CD8-positive, alpha-beta memory T cell (primary cell): ENCODE results near the gene TSPAN11. TPM values are rescaled to one million over a fixed set of nuclear protein-coding genes. Genes with fewer than 3 reads are reported as not detected.

ENCODE experiments used
- CTCF ChIA-PET: fragments of 350-600 bp; sonication (Branson Sonifier 250); formaldehyde crosslinking; loops from one replicate; lab custom pipeline; 2021; ENCODE audit warnings: antibody characterized with exemption; lab: Charles Lee
- POLR2A ChIA-PET: fragments of 350-600 bp; sonication (Branson Sonifier 250); formaldehyde crosslinking; loops from one replicate; lab custom pipeline; 2021; ENCODE audit warnings: antibody characterized with exemption; lab: Charles Lee
- DNase-seq, 5 donors: peaks; one replicate each; pipeline versions ENCODE4 v3.0.0 to v3.0.0-alpha.2; 2020 to 2022; ENCODE audit warnings: mixed read lengths in 1 of 5
- H3K27ac ChIP-seq: one replicate; pipeline ENCODE4 v1.7.0; 2013; ENCODE audit warnings: low read depth, mild to moderate bottlenecking, low read length, moderate library complexity
- H3K27me3 ChIP-seq: 2 replicates; pipeline ENCODE4 v1.7.0; 2013; ENCODE audit warnings: low read length, mild to moderate bottlenecking; ENCODE audit not compliant: insufficient read depth, poor library complexity, severe bottlenecking
- H3K36me3 ChIP-seq: 2 replicates; pipeline ENCODE4 v1.7.0; 2013; ENCODE audit warnings: mild to moderate bottlenecking, low read length, moderate library complexity; ENCODE audit not compliant: insufficient read depth
- H3K4me1 ChIP-seq: 2 replicates; pipeline ENCODE4 v1.7.0; 2013; ENCODE audit warnings: mild to moderate bottlenecking, low read length, moderate library complexity; ENCODE audit not compliant: insufficient read depth
- H3K4me3 ChIP-seq: 2 replicates; pipeline ENCODE4 v1.7.0; 2013; ENCODE audit warnings: mild to moderate bottlenecking, low read length
- H3K9me3 ChIP-seq: 2 replicates; pipeline ENCODE4 v1.7.0; 2013; ENCODE audit warnings: mild to moderate bottlenecking, low read length
- H3K27ac Mint-ChIP-seq, 8 donors: one replicate each; pipeline ENCODE4 v1.8.0; 2020 to 2021; ENCODE audit warnings: mixed read lengths in 8 of 8, mild to moderate bottlenecking in 6 of 8, inconsistent platforms in 3 of 8, moderate library complexity in 3 of 8
- H3K27me3 Mint-ChIP-seq, 2 donors: one replicate each; pipeline ENCODE4 v1.8.0; 2020 to 2021; ENCODE audit warnings: mixed read lengths in 2 of 2, mild to moderate bottlenecking in 1 of 2, moderate library complexity in 1 of 2
- H3K36me3 Mint-ChIP-seq, 3 donors: one replicate each; pipeline ENCODE4 v1.8.0; 2020 to 2021; ENCODE audit warnings: mixed read lengths in 3 of 3, inconsistent platforms in 1 of 3, mild to moderate bottlenecking in 1 of 3
- H3K4me1 Mint-ChIP-seq, 3 donors: one replicate each; pipeline ENCODE4 v1.8.0; 2020 to 2021; ENCODE audit warnings: mixed read lengths in 3 of 3, inconsistent platforms in 1 of 3, mild to moderate bottlenecking in 1 of 3
- H3K4me3 Mint-ChIP-seq, 7 donors: one replicate each; pipeline ENCODE4 v1.8.0; 2020 to 2021; ENCODE audit warnings: mixed read lengths in 7 of 7, mild to moderate bottlenecking in 6 of 7, moderate library complexity in 4 of 7, inconsistent platforms in 2 of 7
- H3K9me3 Mint-ChIP-seq, 5 donors: one replicate each; pipeline ENCODE4 v1.8.0; 2020 to 2022; ENCODE audit warnings: mixed read lengths in 5 of 5, mild to moderate bottlenecking in 3 of 5, moderate library complexity in 2 of 5, inconsistent platforms in 1 of 5
- polyA plus RNA-seq: library from polyadenylated mRNA; unstranded; fragments of 300-500 nt; fragmentation: Illumina TruSeq; gene quantifications from one replicate; pipeline ENCODE4 v1.2.3, GENCODE V29; 2021
- total RNA-seq, 2 experiments: library from RNA; stranded (reverse); gene quantifications; one replicate each; pipeline ENCODE4 v1.2.3, GENCODE V29; 2021

Gene TSPAN11
- total and polyA plus RNA-seq, 3 experiments from 2014 or later, result not detected

DNA sequence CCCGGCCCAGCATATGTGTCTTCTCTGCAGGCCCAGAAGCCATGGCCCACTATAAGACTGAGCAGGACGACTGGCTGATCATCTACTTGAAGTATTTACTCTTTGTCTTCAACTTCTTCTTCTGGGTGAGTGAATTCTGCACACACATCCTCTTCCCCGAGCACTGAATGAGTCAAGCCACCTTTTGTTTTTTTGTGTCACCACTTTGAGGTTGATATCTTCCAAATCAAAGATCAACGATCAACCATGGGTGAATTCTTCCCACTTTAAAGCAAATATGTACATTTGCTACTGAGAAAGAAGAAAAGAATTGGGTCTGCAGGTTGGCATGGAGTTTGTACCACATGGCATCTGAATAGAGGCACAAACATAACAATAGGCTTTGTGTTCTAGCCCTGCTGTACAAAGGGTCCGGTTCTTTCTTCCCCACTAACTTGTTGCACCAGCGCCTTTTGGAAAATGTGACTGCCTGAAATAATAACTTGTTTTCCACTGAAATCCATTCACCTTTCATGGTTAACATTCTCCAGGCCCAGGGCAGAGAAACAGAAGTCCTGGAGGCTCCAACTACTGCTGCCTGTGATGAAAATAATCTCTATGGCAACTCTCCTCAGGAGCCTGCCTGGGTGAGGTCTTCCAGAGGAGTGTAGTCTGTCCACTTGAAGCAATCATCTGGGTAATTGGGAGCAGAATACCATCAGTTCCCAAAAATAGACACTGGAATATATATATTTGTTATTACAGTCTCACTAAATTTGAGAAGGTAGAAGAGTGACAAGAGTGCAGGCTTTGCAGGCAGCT lies 27.6 kb downstream of the TSPAN11 start:
- DNase-seq, result no peak
- POLR2A ChIA-PET, result interaction anchor here (1.1 kb wide), 1 partner anchor 78 kb away, joined by 3 read pairs; no protein-coding TSS in a partner anchor
- Mint-ChIP-seq H3K9me3 (no peaks in the 10 kb centered on the region), H3K4me1 (no peaks in the 10 kb centered on the region), H3K36me3 (no peaks in the 10 kb centered on the region), H3K27me3 (peaks cover 7 to 27% of the 10 kb centered on the region in 2 donors), H3K4me3 (no peak overlapping the region), H3K27ac (no peak overlapping the region)
- Histone ChIP-seq H3K4me3 (no peak overlapping the region), H3K4me1 (no peaks in the 10 kb centered on the region), H3K36me3 (no peaks in the 10 kb centered on the region), H3K27me3 (no peaks in the 10 kb centered on the region), H3K27ac (no peak overlapping the region), H3K9me3 (no peaks in the 10 kb centered on the region)
- CTCF ChIA-PET, result no interaction called here

DNA sequence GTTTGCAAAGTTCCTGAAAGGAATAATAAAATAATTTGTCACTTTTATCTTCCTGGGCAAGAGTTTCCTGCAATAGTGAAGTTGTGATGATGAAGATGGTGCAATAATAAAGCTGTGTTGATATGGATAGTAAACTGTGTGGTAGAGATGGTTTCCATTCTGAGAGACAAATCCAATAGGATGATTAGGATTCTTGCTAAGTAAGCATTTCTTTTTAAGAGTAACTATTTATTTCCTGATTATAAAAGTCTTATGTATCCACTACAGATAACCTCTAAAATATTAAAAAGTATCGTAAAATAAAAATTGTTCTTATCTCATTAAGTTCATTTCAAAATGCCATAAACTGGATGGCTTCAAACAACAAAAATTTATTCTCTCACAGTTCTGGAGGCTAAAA lies 28.7 kb downstream of the TSPAN11 start:
- Histone ChIP-seq H3K4me1 (no peaks in the 10 kb centered on the region), H3K9me3 (no peaks in the 10 kb centered on the region), H3K27ac (no peak overlapping the region), H3K27me3 (no peaks in the 10 kb centered on the region), H3K36me3 (no peaks in the 10 kb centered on the region), H3K4me3 (no peak overlapping the region)
- no peaks in the 10 kb centered on the region for H3K9me3 Mint-ChIP-seq
- no peak overlapping the region for H3K27ac Mint-ChIP-seq
- peaks cover 6 to 20% of the 10 kb centered on the region in 2 donors for H3K27me3 Mint-ChIP-seq
- no peaks in the 10 kb centered on the region for H3K4me1 Mint-ChIP-seq
- ChIA-PET CTCF (no interaction called here), POLR2A (interaction anchor here (1.1 kb wide), 1 partner anchor 77 kb away, joined by 3 read pairs; no protein-coding TSS in a partner anchor)
- H3K4me3 Mint-ChIP-seq, result no peak overlapping the region
- DNase-seq, result no peak
- H3K36me3 Mint-ChIP-seq, result no peaks in the 10 kb centered on the region

DNA sequence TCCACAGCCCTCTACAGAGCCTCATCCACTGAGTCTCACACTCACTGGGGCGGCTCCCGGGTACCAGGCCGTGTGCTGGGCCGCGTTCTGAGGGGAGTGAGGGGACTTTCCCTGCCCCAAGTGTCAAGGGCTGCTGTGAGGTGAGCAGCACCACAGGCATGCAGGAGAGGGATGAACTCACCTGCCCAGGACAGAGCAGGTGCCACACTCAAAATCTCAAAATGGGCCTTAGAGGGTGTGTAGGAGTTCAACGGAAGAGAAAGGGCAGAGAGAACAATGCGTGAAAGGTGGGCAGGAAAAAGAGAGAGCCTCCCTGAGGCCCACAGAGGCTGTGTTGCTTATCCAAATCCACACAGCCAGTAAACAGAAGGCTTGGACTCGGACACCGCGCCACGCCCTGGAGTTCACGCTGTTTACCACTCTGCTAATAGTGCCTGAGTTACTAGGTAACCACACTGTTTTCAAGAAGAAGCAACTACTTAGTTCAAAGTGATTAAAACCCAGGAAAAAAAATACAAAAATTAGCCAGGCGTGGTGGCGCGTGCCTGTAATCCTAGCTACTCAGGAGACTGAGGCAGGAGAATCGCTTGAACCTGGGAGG lies 32.7 kb downstream of the TSPAN11 start:
- peaks cover 12 to 15% of the 10 kb centered on the region in 2 donors for H3K27me3 Mint-ChIP-seq
- ChIA-PET POLR2A (no interaction called here), CTCF (no interaction called here)
- H3K9me3 Mint-ChIP-seq, result no peaks in the 10 kb centered on the region
- Histone ChIP-seq H3K4me1 (no peaks in the 10 kb centered on the region), H3K27ac (no peak overlapping the region), H3K4me3 (no peak overlapping the region), H3K36me3 (no peaks in the 10 kb centered on the region), H3K9me3 (no peaks in the 10 kb centered on the region), H3K27me3 (no peaks in the 10 kb centered on the region)
- H3K27ac Mint-ChIP-seq, result no peak overlapping the region
- H3K4me1 Mint-ChIP-seq, result no peaks in the 10 kb centered on the region
- no peak for DNase-seq
- no peaks in the 10 kb centered on the region for H3K36me3 Mint-ChIP-seq
- no peak overlapping the region for H3K4me3 Mint-ChIP-seq

DNA sequence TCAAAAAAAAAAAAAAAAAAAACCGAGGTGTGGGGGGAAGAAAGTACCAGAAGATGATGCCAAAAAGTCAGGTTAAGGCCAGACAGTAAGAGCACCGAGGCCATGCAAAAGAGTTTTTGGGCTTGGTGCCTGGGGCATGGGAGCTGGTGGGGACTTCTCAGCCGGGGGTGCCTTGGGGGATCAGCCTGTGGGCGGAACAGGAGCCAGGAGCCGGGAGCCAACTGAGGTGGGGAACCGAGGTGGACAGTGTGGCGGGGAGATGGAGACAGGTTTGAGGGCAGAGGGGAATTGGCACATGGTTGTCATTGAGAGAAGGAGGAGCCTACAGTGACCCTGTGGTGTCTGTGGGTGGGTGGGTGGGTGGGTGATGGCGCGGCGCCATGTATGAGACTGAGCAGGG lies 33.2 kb downstream of the TSPAN11 start:
- no peaks in the 10 kb centered on the region for H3K4me1 ChIP-seq
- no peak overlapping the region for H3K27ac Mint-ChIP-seq
- H3K4me3 ChIP-seq, result no peak overlapping the region
- H3K4me3 Mint-ChIP-seq, result no peak overlapping the region
- H3K9me3 ChIP-seq, result no peaks in the 10 kb centered on the region
- peaks cover 12 to 15% of the 10 kb centered on the region in 2 donors for H3K27me3 Mint-ChIP-seq
- H3K27me3 ChIP-seq, result no peaks in the 10 kb centered on the region
- no peaks in the 10 kb centered on the region for H3K9me3 Mint-ChIP-seq
- CTCF ChIA-PET, result no interaction called here
- POLR2A ChIA-PET, result no interaction called here
- no peak for DNase-seq
- no peak overlapping the region for H3K27ac ChIP-seq
- H3K36me3 Mint-ChIP-seq, result no peaks in the 10 kb centered on the region
- H3K4me1 Mint-ChIP-seq, result no peaks in the 10 kb centered on the region
- no peaks in the 10 kb centered on the region for H3K36me3 ChIP-seq

DNA sequence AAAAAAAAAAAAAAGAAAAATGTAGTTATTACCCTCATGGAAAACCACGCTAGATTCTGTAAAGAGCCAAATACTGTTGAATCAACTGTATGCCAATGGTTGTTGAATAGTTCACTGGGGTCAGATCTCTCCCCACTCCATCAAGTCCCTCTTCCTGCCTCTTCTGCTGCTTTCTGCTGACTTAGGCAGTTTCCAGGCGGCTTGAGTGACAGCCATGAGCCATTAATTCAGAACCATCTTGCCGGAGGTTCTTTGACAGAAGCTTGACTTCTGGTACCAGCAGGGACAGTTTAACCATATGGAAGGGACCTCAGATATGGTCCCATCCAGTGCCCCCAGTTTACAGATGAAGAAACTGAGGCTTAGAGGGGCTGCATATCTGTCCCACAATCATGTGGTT lies 34.5 kb downstream of the TSPAN11 start:
- no peak overlapping the region for H3K27ac ChIP-seq
- no peak overlapping the region for H3K4me3 ChIP-seq
- no peaks in the 10 kb centered on the region for H3K27me3 ChIP-seq
- Mint-ChIP-seq H3K4me1 (no peaks in the 10 kb centered on the region), H3K27ac (no peak overlapping the region), H3K27me3 (peaks cover 12 to 20% of the 10 kb centered on the region in 2 donors), H3K9me3 (no peaks in the 10 kb centered on the region), H3K4me3 (no peak overlapping the region), H3K36me3 (no peaks in the 10 kb centered on the region)
- H3K36me3 ChIP-seq, result no peaks in the 10 kb centered on the region
- DNase-seq, result no peak
- ChIA-PET CTCF (no interaction called here), POLR2A (no interaction called here)
- no peaks in the 10 kb centered on the region for H3K9me3 ChIP-seq
- no peaks in the 10 kb centered on the region for H3K4me1 ChIP-seq

DNA sequence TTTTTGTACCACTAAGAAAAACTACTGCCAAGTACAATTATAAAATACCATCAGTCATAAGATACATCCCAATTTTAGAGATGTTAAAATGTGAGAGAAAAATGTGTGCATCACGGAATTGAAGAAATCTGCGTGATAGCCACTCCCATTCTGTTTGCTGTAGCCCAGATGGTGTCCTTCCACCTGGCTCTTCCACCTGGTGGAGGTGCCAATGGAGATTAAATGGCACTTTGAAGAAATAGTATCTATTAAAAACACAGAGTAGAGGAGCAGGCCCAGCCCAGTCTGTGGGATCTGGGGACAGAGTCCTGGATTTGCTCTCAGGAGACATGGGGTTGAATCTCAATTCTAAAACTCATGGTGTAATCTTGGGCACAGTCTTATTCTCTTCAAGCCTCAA lies 35.5 kb downstream of the TSPAN11 start:
- CTCF ChIA-PET, result no interaction called here
- POLR2A ChIA-PET, result no interaction called here
- Histone ChIP-seq H3K9me3 (no peaks in the 10 kb centered on the region), H3K4me3 (no peak overlapping the region), H3K4me1 (no peaks in the 10 kb centered on the region), H3K27ac (no peak overlapping the region), H3K36me3 (no peaks in the 10 kb centered on the region), H3K27me3 (no peaks in the 10 kb centered on the region)
- H3K36me3 Mint-ChIP-seq, result no peaks in the 10 kb centered on the region
- no peak overlapping the region for H3K4me3 Mint-ChIP-seq
- H3K27me3 Mint-ChIP-seq, result peaks cover 12 to 20% of the 10 kb centered on the region in 2 donors
- H3K27ac Mint-ChIP-seq, result no peak overlapping the region
- H3K9me3 Mint-ChIP-seq, result no peaks in the 10 kb centered on the region
- no peak for DNase-seq
- H3K4me1 Mint-ChIP-seq, result no peaks in the 10 kb centered on the region

DNA sequence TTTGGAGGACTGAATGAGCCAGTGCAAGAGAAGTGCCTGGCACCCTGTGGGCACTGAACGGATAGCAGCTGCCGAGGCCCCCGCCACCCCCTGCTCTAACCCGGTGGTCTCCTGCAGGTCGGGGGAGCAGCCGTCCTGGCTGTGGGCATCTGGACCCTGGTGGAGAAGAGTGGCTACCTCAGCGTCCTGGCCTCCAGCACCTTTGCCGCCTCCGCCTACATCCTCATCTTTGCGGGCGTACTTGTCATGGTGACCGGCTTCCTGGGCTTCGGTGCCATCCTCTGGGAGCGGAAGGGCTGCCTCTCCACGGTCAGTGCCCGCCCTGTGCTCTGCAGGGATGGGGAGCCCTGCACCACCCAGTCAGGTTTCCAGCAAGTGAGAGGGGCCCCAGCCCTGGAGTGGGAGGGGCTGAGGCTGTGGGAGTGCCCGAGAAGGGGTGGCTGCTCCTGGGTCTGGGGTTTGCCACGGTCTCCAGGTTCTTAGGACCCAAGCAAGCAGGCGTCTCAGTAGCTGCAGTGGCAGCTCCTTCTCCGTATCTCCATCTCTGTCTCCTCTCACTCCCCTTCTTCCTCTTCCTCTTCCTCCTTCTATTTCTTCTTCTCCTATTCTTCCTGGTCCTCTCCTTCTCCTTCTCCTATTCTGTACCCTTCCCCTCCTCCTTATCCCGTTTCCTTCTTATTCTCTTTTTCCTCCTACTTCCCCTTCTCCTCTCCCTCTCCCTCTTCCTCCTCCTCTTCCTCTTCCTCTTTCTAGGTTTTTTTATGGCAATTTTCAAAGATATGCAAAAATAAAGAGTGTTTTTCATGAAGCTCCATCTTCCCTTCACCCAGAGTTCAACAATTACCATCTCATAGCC lies 37.4 kb downstream of the TSPAN11 start:
- Mint-ChIP-seq H3K4me3 (no peak overlapping the region), H3K9me3 (no peaks in the 10 kb centered on the region), H3K36me3 (no peaks in the 10 kb centered on the region), H3K4me1 (no peaks in the 10 kb centered on the region), H3K27ac (no peak overlapping the region), H3K27me3 (peaks cover 7% of the 10 kb centered on the region in 2 donors)
- H3K4me3 ChIP-seq, result no peak overlapping the region
- no peak overlapping the region for H3K27ac ChIP-seq
- DNase-seq, result no peak
- no peaks in the 10 kb centered on the region for H3K27me3 ChIP-seq
- H3K4me1 ChIP-seq, result no peaks in the 10 kb centered on the region
- ChIA-PET POLR2A (no interaction called here), CTCF (no interaction called here)
- H3K9me3 ChIP-seq, result no peaks in the 10 kb centered on the region
- H3K36me3 ChIP-seq, result no peaks in the 10 kb centered on the region
